HEK293T (cell line): Measurements from ENCODE around the gene GTPBP6.

Experiments
- CTCF ChIA-PET: fragments of 350-600 bp; formaldehyde crosslinking; extraction: SDS; loops from one replicate; lab custom pipeline; 2021; ENCODE audit warnings: antibody characterized with exemption, inconsistent platforms; lab: Yijun Ruan, JAX
- POLR2A ChIA-PET: fragments of 350-600 bp; formaldehyde crosslinking; extraction: SDS; loops from one replicate; lab custom pipeline; 2020; ENCODE audit warnings: antibody characterized with exemption, inconsistent platforms; lab: Yijun Ruan, JAX
- DNase-seq: peaks from one replicate; pipeline ENCODE4 v3.0.0; 2012; ENCODE audit warnings: mixed read lengths; ENCODE audit errors: extremely low spot score
- ARNT ChIP-seq: fragments of 450-650 bp; IDR thresholded peaks from 2 replicates; pipeline ENCODE4 v1.6.1; 2017; ENCODE audit warnings: mild to moderate bottlenecking
- BHLHE40 ChIP-seq: fragments of 450-650 bp; IDR thresholded peaks from 2 replicates; pipeline ENCODE4 v1.6.1; 2016; ENCODE audit warnings: mild to moderate bottlenecking, moderate library complexity, borderline replicate concordance
- CTBP1 ChIP-seq: fragments of 450-650 bp; IDR thresholded peaks from 2 replicates; pipeline ENCODE4 v1.6.1; 2016; ENCODE audit warnings: borderline replicate concordance
- ELF4 ChIP-seq: fragments of 450-650 bp; IDR thresholded peaks from 2 replicates; pipeline ENCODE4 v1.6.1; 2017; ENCODE audit warnings: antibody characterized with exemption
- FOXA1 ChIP-seq: fragments of 450-650 bp; IDR thresholded peaks from 2 replicates; pipeline ENCODE4 v1.6.1; 2016; ENCODE audit warnings: mild to moderate bottlenecking
- FOXK2 ChIP-seq: fragments of 450-650 bp; IDR thresholded peaks from 2 replicates; pipeline ENCODE4 v1.6.1; 2016; ENCODE audit warnings: mild to moderate bottlenecking
- FOXM1 ChIP-seq: fragments of 450-650 bp; IDR thresholded peaks from 2 replicates; pipeline ENCODE4 v1.6.1; 2017; ENCODE audit warnings: mild to moderate bottlenecking, borderline replicate concordance
- HDGF ChIP-seq: fragments of 450-650 bp; IDR thresholded peaks from 2 replicates; pipeline ENCODE4 v1.6.1; 2017; ENCODE audit warnings: antibody characterized with exemption, borderline replicate concordance
- L3MBTL2 ChIP-seq: fragments of 450-650 bp; conservative IDR thresholded peaks from 2 replicates; pipeline ENCODE4 v1.6.1; 2016; ENCODE audit warnings: mild to moderate bottlenecking
- LEF1 ChIP-seq: fragments of 450-650 bp; IDR thresholded peaks from 2 replicates; pipeline ENCODE4 v1.6.1; 2017; ENCODE audit warnings: mild to moderate bottlenecking, borderline replicate concordance
- NFRKB ChIP-seq: fragments of 450-650 bp; IDR thresholded peaks from 2 replicates; pipeline ENCODE4 v1.6.1; 2016; ENCODE audit warnings: mild to moderate bottlenecking, moderate library complexity
- PKNOX1 ChIP-seq: fragments of 450-650 bp; IDR thresholded peaks from 2 replicates; pipeline ENCODE4 v1.6.1; 2016
- SP1 ChIP-seq: fragments of 450-650 bp; IDR thresholded peaks from 2 replicates; pipeline ENCODE4 v1.6.1; 2017
- SUZ12 ChIP-seq: fragments of 450-650 bp; IDR thresholded peaks from 2 replicates; pipeline ENCODE4 v1.6.1; 2016; ENCODE audit warnings: mild to moderate bottlenecking
- TARDBP ChIP-seq: fragments of 450-650 bp; IDR thresholded peaks from 2 replicates; pipeline ENCODE4 v1.6.1; 2016
- ZNF384 ChIP-seq: fragments of 450-650 bp; IDR thresholded peaks from 2 replicates; pipeline ENCODE4 v1.6.1; 2016

GTPBP6 gene

GRCh38 chrX:316351-317325, 2.0 kb downstream of the GTPBP6 start:
- no peak for DNase-seq
- ChIA-PET POLR2A (no interaction called here), CTCF (no interaction called here)
- TF ChIP-seq HDGF (no peak), SP1 (no peak), FOXK2 (no peak), L3MBTL2 (no peak), SUZ12 (no peak), BHLHE40 (no peak), FOXM1 (no peak), TARDBP (no peak), FOXA1 (no peak), ZNF384 (no peak), CTBP1 (no peak), NFRKB (no peak), PKNOX1 (no peak), ARNT (no peak), LEF1 (no peak), ELF4 (no peak)

- no peak for DNase-seq
- POLR2A ChIA-PET: no interaction called here
- no peak for TF ChIP-seq ELF4
- no peak for TF ChIP-seq ARNT
- TF ChIP-seq NFRKB: no peak
- no peak for TF ChIP-seq FOXM1
- TF ChIP-seq FOXK2: no peak
- no peak for TF ChIP-seq HDGF
- TF ChIP-seq FOXA1: no peak
- TF ChIP-seq CTBP1: no peak
- TF ChIP-seq PKNOX1: no peak
- TF ChIP-seq L3MBTL2: no peak
- TF ChIP-seq BHLHE40: no peak
- no peak for TF ChIP-seq LEF1
- TF ChIP-seq SUZ12: no peak
- TF ChIP-seq ZNF384: no peak
- no peak for TF ChIP-seq SP1
- TF ChIP-seq TARDBP: no peak
- CTCF ChIA-PET: no interaction called here
Measured at GRCh38 chrX:314781-315595, 3.6 kb downstream of the GTPBP6 start.

DNA sequence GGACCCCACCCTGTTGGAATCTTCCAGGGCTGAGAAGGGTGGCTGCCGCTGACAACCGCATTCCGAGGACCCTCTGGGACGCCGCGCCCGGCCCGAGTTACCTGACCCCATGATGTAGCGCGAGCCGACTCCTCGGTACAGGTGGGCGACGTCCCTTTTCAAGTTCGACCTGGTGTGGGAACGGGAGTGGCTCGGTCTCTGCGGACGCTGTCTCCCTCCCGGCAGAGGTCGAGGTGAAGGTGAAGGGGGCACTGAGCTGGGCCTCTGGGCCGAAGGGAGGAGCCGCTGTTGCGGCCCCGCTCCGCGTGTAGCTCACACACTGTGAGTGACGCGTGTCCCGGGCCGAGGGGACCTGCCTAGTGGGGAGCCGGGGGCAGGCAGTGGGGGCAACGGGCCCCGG, 4.5 kb downstream of the GTPBP6 start:
- TF ChIP-seq FOXM1: no peak
- no peak for TF ChIP-seq L3MBTL2
- no peak for TF ChIP-seq TARDBP
- no peak for TF ChIP-seq FOXK2
- no peak for TF ChIP-seq ELF4
- DNase-seq: no peak
- CTCF ChIA-PET: no interaction called here

GRCh38 chrX:313546-313945, 5.0 kb downstream of the GTPBP6 start:
- POLR2A ChIA-PET: no interaction called here
- CTCF ChIA-PET: no interaction called here
- DNase-seq: no peak
- no peak for TF ChIP-seq BHLHE40
- TF ChIP-seq ZNF384: no peak
- TF ChIP-seq FOXM1: no peak
- no peak for TF ChIP-seq L3MBTL2
- no peak for TF ChIP-seq ELF4

More for the DNA sequence above, 4.5 kb downstream of the GTPBP6 start:
- POLR2A ChIA-PET: no interaction called here

- no peak for DNase-seq
- TF ChIP-seq FOXA1 (no peak), NFRKB (no peak), FOXM1 (no peak), CTBP1 (no peak), ARNT (no peak), FOXK2 (no peak), SP1 (no peak), HDGF (no peak), SUZ12 (no peak), ZNF384 (no peak), LEF1 (no peak), L3MBTL2 (no peak), BHLHE40 (no peak), PKNOX1 (no peak), TARDBP (no peak)
- ChIA-PET POLR2A (no interaction called here), CTCF (no interaction called here)
Measured at GRCh38 chrX:312621-313331, 5.8 kb downstream of the GTPBP6 start.
